HepG2 (cell line): ENCODE results near the gene THEM4. TPM values are rescaled to one million over a fixed set of nuclear protein-coding genes. Genes with fewer than 3 reads are reported as not detected.

Experiments
- AHR ChIP-seq: IDR thresholded peaks from 2 replicates; pipeline ENCODE4 v1.6.1; 2018; ENCODE audit warnings: missing genetic modification reagents, missing compliant biosample characterization
- ATF1 ChIP-seq: IDR thresholded peaks from 2 replicates; pipeline ENCODE4 v1.6.1; 2016; ENCODE audit warnings: mild to moderate bottlenecking, control low read depth
- KDM1A ChIP-seq: IDR thresholded peaks from 2 replicates; pipeline ENCODE4 v1.6.1; 2016; ENCODE audit warnings: missing compliant biosample characterization
- KLF6 ChIP-seq: IDR thresholded peaks from 2 replicates; pipeline ENCODE4 v1.8.0; 2016; ENCODE audit warnings: missing biosample characterization, missing genetic modification reagents
- MTF2 ChIP-seq: sonication (generic); formaldehyde crosslinking; IDR thresholded peaks from 2 replicates; pipeline ENCODE4 v1.5.0; 2020; ENCODE audit warnings: missing genetic modification reagents, borderline replicate concordance
- PCBP1 ChIP-seq: fragments of 200-400 bp; formaldehyde crosslinking; IDR thresholded peaks from 2 replicates; pipeline ENCODE4 v1.6.1; 2017; ENCODE audit warnings: mild to moderate bottlenecking, low read depth, low read length, borderline replicate concordance
- PHB2 ChIP-seq: fragments of 450-650 bp; IDR thresholded peaks from 2 replicates; pipeline ENCODE4 v1.6.1; 2018; ENCODE audit not compliant: partially characterized antibody
- PHF20 ChIP-seq: sonication (generic); formaldehyde crosslinking; IDR thresholded peaks from 2 replicates; pipeline ENCODE4 v1.5.0; 2020; ENCODE audit warnings: mild to moderate bottlenecking, missing genetic modification reagents
- ZNF224 ChIP-seq: sonication (generic); formaldehyde crosslinking; IDR thresholded peaks from 2 replicates; pipeline ENCODE4 v1.5.0; 2020; ENCODE audit warnings: mild to moderate bottlenecking, missing genetic modification reagents
- ZNF317 ChIP-seq: sonication (generic); formaldehyde crosslinking; IDR thresholded peaks from 2 replicates; pipeline ENCODE4 v1.5.0; 2020; ENCODE audit warnings: mild to moderate bottlenecking, missing genetic modification reagents
- ZNF34 ChIP-seq: sonication (generic); formaldehyde crosslinking; IDR thresholded peaks from 2 replicates; pipeline ENCODE4 v1.4.0; 2020; ENCODE audit warnings: mild to moderate bottlenecking, missing genetic modification reagents, borderline replicate concordance
- ZNF446 ChIP-seq: sonication (generic); formaldehyde crosslinking; IDR thresholded peaks from 2 replicates; pipeline ENCODE4 v1.5.0; 2020; ENCODE audit warnings: mild to moderate bottlenecking, missing genetic modification reagents
- ZNF563 ChIP-seq: sonication (generic); formaldehyde crosslinking; IDR thresholded peaks from 2 replicates; pipeline ENCODE4 v1.8.0; 2022; ENCODE audit warnings: mild to moderate bottlenecking, moderate library complexity, missing genetic modification reagents
- ZNF724P ChIP-seq: sonication (generic); formaldehyde crosslinking; IDR thresholded peaks from 2 replicates; pipeline ENCODE4 v1.8.0; 2022; ENCODE audit warnings: missing genetic modification reagents, borderline replicate concordance
- ZNF737 ChIP-seq: sonication (generic); formaldehyde crosslinking; IDR thresholded peaks from 2 replicates; pipeline ENCODE4 v1.5.0; 2020; ENCODE audit warnings: missing genetic modification reagents, mild to moderate bottlenecking, borderline replicate concordance
- ZNF768 ChIP-seq: sonication (generic); formaldehyde crosslinking; IDR thresholded peaks from 2 replicates; pipeline ENCODE4 v1.4.0; 2020; ENCODE audit warnings: missing genetic modification reagents
- ZNF776 ChIP-seq: sonication (generic); formaldehyde crosslinking; IDR thresholded peaks from 2 replicates; pipeline ENCODE4 v1.4.0; 2020; ENCODE audit warnings: mild to moderate bottlenecking, missing genetic modification reagents
- ZNF883 ChIP-seq: sonication (generic); formaldehyde crosslinking; IDR thresholded peaks from 2 replicates; pipeline ENCODE4 v1.5.1; 2020; ENCODE audit warnings: mild to moderate bottlenecking, missing genetic modification reagents; ENCODE audit errors: not compliant biosample characterization
- polyA plus RNA-seq, 8 experiments: library from polyadenylated mRNA; depleted of rRNA in 3 of 8; stranded (reverse) in 7 of 8; unstranded in 1 of 8; fragments of >200 nt; fragmentation: Illumina TruSeq in 4 of 8; extraction: Trizol in 4 of 8; gene quantifications; 2 replicates each; pipeline versions ENCODE4 v1.2.1 to v1.2.3, GENCODE V29; 2011 to 2016; ENCODE audit warnings: low read depth in 4 of 8, missing spikeins in 1 of 8, mixed read lengths in 1 of 8; ENCODE audit not compliant: insufficient read depth in 1 of 8
- total RNA-seq, 5 experiments: library from RNA; depleted of rRNA; stranded (reverse); fragments of >200 nt; fragmentation: Illumina TruSeq; extraction: Trizol; gene quantifications; 2 replicates each; pipeline ENCODE4 v1.2.3, GENCODE V29; 2016; ENCODE audit warnings: low read depth in 1 of 5
- TF ChIP-seq, protein P1 (sequence below): sonication (generic); formaldehyde crosslinking; IDR thresholded peaks from 2 replicates; pipeline ENCODE4 v1.4.0; 2020; ENCODE audit warnings: mild to moderate bottlenecking, low read depth, missing genetic modification reagents
- TF ChIP-seq, protein P2 (sequence below): sonication (generic); formaldehyde crosslinking; IDR thresholded peaks from 2 replicates; pipeline ENCODE4 v1.9.0; 2021; ENCODE audit warnings: missing genetic modification reagents, borderline replicate concordance
- TF ChIP-seq, protein P3 (sequence below): conservative IDR thresholded peaks from 2 replicates; pipeline ENCODE4 v1.6.1; 2018; ENCODE audit warnings: missing genetic modification reagents
- TF ChIP-seq, protein P4 (sequence below): sonication (generic); formaldehyde crosslinking; IDR thresholded peaks from 2 replicates; pipeline ENCODE4; 2020; ENCODE audit warnings: missing genetic modification reagents, mild to moderate bottlenecking, borderline replicate concordance

The THEM4 gene
- total and polyA plus RNA-seq, 2 of the 13 experiments (the other 11 are each of a cell fraction or from before 2014, with no cell fraction given), result 10.9 to 13.9 TPM

DNA sequence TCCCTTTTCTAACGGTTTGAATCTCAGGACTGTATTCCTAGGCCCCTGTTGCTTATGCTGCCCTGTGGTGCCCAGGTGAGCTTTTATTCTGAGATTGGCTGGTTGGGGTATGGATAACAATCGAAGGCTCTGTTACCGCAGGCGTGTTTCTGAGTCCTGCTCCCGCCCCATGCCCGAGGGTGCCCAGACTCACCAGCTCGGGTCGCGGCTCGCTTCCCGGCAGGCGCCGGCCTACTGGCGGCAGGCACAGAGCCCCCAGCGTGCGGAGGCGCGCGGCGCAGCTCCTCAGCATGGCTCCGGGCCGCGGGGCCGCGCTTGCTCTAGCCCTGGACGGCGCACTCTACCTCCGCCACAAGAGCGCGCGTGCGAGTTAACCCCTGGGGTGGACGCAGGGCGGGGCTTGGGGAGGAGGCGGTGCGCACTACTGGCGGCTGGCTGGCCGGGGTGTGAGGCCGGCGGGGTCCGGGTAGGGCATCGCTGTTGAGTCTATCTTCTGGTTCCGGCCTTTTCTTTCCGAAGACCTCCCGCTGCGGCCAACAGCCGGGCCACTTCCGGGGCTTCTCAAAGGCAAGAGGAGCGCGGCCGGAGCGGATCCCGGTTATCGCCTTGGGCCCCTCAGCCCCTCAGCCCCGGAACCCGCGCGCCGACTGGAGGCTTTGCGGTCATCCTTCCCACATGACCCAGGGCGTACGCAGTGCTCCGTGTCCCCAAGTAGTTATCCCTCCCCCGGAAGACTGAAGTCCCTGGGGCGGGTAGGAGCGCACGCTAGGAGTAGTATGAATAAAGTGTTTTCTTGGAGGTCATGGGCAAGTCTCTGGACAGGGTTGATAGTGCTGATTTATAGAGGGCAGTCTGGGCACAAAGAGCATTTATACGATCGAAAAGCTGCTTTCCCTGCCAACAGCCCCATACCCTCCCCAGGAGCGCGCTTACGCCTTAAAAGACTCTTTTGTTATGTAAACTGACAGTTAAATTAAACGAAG, at the start of gene THEM4 (continued):
- TF ChIP-seq ZNF883 (CRISPR knock-in tag), result peak; percentile 94
- TF ChIP-seq ZNF224 (CRISPR knock-in tag), result 0 out of 2 replicates have a peak, but pooled peaks have one; percentile 28
- TF ChIP-seq, protein P1, sequence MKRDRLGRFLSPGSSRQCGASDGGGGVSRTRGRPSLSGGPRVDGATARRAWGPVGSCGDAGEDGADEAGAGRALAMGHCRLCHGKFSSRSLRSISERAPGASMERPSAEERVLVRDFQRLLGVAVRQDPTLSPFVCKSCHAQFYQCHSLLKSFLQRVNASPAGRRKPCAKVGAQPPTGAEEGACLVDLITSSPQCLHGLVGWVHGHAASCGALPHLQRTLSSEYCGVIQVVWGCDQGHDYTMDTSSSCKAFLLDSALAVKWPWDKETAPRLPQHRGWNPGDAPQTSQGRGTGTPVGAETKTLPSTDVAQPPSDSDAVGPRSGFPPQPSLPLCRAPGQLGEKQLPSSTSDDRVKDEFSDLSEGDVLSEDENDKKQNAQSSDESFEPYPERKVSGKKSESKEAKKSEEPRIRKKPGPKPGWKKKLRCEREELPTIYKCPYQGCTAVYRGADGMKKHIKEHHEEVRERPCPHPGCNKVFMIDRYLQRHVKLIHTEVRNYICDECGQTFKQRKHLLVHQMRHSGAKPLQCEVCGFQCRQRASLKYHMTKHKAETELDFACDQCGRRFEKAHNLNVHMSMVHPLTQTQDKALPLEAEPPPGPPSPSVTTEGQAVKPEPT, result peak; percentile 63; the same call in 1 of the 2 replicates
- TF ChIP-seq PHB2, result no peak
- TF ChIP-seq ZNF737 (CRISPR knock-in tag), result no peak
- TF ChIP-seq PCBP1, result no peak
- peak; percentile 58; the same call in 1 of the 2 replicates for TF ChIP-seq ZNF724P (CRISPR knock-in tag)
- peak; percentile 87; the same call in 1 of the 2 replicates for TF ChIP-seq KLF6 (CRISPR knock-in tag)
- peak; percentile 84 for TF ChIP-seq ZNF768 (CRISPR knock-in tag)
- TF ChIP-seq, protein P2, sequence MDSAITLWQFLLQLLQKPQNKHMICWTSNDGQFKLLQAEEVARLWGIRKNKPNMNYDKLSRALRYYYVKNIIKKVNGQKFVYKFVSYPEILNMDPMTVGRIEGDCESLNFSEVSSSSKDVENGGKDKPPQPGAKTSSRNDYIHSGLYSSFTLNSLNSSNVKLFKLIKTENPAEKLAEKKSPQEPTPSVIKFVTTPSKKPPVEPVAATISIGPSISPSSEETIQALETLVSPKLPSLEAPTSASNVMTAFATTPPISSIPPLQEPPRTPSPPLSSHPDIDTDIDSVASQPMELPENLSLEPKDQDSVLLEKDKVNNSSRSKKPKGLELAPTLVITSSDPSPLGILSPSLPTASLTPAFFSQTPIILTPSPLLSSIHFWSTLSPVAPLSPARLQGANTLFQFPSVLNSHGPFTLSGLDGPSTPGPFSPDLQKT (CRISPR knock-in tag), result no peak
- peak; percentile 76 for TF ChIP-seq ZNF776 (CRISPR knock-in tag)
- no peak for TF ChIP-seq ZNF34 (CRISPR knock-in tag)
- TF ChIP-seq AHR (CRISPR knock-in tag), result peak; percentile 63; the same call in 1 of the 2 replicates
- peak; percentile 90; the same call in 1 of the 2 replicates for TF ChIP-seq MTF2 (CRISPR knock-in tag)
- 0 out of 2 replicates have a peak, but pooled peaks have one; percentile 76 for TF ChIP-seq ZNF563 (CRISPR knock-in tag)
- peak; percentile 95 for TF ChIP-seq PHF20 (CRISPR knock-in tag)
- TF ChIP-seq ZNF317 (CRISPR knock-in tag), result peak; percentile 81
- TF ChIP-seq, protein P3, sequence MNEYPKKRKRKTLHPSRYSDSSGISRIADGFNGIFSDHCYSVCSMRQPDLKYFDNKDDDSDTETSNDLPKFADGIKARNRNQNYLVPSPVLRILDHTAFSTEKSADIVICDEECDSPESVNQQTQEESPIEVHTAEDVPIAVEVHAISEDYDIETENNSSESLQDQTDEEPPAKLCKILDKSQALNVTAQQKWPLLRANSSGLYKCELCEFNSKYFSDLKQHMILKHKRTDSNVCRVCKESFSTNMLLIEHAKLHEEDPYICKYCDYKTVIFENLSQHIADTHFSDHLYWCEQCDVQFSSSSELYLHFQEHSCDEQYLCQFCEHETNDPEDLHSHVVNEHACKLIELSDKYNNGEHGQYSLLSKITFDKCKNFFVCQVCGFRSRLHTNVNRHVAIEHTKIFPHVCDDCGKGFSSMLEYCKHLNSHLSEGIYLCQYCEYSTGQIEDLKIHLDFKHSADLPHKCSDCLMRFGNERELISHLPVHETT (CRISPR knock-in tag), result 0 out of 2 replicates have a peak, but pooled peaks have one; percentile 59
- TF ChIP-seq, protein P4, sequence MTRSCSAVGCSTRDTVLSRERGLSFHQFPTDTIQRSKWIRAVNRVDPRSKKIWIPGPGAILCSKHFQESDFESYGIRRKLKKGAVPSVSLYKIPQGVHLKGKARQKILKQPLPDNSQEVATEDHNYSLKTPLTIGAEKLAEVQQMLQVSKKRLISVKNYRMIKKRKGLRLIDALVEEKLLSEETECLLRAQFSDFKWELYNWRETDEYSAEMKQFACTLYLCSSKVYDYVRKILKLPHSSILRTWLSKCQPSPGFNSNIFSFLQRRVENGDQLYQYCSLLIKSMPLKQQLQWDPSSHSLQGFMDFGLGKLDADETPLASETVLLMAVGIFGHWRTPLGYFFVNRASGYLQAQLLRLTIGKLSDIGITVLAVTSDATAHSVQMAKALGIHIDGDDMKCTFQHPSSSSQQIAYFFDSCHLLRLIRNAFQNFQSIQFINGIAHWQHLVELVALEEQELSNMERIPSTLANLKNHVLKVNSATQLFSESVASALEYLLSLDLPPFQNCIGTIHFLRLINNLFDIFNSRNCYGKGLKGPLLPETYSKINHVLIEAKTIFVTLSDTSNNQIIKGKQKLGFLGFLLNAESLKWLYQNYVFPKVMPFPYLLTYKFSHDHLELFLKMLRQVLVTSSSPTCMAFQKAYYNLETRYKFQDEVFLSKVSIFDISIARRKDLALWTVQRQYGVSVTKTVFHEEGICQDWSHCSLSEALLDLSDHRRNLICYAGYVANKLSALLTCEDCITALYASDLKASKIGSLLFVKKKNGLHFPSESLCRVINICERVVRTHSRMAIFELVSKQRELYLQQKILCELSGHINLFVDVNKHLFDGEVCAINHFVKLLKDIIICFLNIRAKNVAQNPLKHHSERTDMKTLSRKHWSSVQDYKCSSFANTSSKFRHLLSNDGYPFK, result peak; percentile 91
- peak; percentile 24; the same call in 1 of the 2 replicates for TF ChIP-seq ZNF446
- no peak for TF ChIP-seq KDM1A (CRISPR knock-in tag)
- TF ChIP-seq ATF1, result no peak
